ENCODE results near the gene KLHL17. TPM values are rescaled to one million over a fixed set of nuclear protein-coding genes. Genes with fewer than 3 reads are reported as not detected.
A peak's percentile ranks its signal among the peaks of the same experiment; 100 is the strongest.
"Not testable (repeated sequence)": the region's sequence is repeated elsewhere in the genome, so short reads cannot be mapped to it uniquely, and the experiment has no call there.

Gene KLHL17
- total RNA-seq, 1 donor from 2014 or later = 19.6 TPM

DNA sequence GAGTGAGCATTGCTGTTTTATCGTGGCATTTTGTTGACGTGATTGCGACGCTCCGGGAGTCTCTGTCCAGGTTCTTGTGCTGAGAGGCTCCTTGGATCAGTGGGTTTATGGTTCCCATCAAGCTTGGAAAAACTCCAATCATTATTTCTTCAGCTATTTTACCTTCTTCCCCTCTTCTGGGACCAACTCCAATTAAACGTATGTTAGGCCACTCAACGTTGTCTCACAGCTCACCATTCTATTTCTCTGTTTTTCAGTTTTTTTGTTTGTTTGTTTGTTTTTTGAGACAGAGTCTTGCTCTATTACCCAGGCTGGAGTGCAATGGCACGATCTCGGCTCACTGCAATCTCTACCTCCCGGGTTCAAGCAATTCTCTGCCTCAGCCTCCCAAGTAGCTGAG lies 31.5 kb downstream of the KLHL17 start:
- intact Hi-C loops (cut with DNase I) = no loop called here
- H3K4me3 ChIP-seq = no peak overlapping the region
- H3K27ac ChIP-seq = no peak overlapping the region
- DNase-seq (ENCODE audit: extremely low spot score in 2 of 2) = no peak
- H3K36me3 ChIP-seq = no peaks in the 10 kb centered on the region
- no peaks in the 10 kb centered on the region for H3K27me3 ChIP-seq
- no peaks in the 10 kb centered on the region for H3K4me1 ChIP-seq
- H3K9me3 ChIP-seq = peaks cover 8% of the 10 kb centered on the region
- TF ChIP-seq, protein P1, sequence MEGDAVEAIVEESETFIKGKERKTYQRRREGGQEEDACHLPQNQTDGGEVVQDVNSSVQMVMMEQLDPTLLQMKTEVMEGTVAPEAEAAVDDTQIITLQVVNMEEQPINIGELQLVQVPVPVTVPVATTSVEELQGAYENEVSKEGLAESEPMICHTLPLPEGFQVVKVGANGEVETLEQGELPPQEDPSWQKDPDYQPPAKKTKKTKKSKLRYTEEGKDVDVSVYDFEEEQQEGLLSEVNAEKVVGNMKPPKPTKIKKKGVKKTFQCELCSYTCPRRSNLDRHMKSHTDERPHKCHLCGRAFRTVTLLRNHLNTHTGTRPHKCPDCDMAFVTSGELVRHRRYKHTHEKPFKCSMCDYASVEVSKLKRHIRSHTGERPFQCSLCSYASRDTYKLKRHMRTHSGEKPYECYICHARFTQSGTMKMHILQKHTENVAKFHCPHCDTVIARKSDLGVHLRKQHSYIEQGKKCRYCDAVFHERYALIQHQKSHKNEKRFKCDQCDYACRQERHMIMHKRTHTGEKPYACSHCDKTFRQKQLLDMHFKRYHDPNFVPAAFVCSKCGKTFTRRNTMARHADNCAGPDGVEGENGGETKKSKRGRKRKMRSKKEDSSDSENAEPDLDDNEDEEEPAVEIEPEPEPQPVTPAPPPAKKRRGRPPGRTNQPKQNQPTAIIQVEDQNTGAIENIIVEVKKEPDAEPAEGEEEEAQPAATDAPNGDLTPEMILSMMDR (IDR thresholded peaks at IDR 0.05) = no peak
- no peak for TF ChIP-seq POLR2A (IDR thresholded peaks at IDR 0.05)
- TF ChIP-seq POLR2AphosphoS5 (IDR thresholded peaks at IDR 0.05; ENCODE audit: insufficient read depth in 1 of 2, low read depth in 1 of 2) = no peak

DNA sequence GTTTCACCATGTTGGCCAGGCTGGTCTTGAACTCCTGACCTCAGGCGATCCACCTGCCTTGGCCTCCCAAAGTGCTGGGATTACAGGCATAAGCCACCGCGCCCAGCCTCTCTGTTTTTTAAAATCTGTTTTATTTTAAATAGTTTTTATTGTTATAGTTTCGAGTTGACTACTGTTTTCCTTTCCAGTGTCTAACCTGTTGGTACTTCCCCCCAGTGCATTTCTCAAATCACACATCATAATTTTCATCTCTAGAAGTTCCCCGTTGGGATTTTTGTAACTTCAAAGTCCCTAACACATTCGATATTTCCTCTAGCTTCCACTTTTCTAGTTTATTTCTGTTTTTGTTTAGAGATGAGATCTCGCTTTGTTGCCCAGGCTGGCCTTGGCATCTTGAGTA lies 32.0 kb downstream of the KLHL17 start:
- Histone ChIP-seq H3K36me3 (no peaks in the 10 kb centered on the region), H3K4me1 (no peaks in the 10 kb centered on the region), H3K27me3 (no peaks in the 10 kb centered on the region), H3K4me3 (no peak overlapping the region), H3K9me3 (peaks cover 8% of the 10 kb centered on the region), H3K27ac (no peak overlapping the region)
- intact Hi-C loops (cut with DNase I) = no loop called here
- TF ChIP-seq, protein P1 (IDR thresholded peaks at IDR 0.05) = no peak
- no peak for DNase-seq (ENCODE audit: extremely low spot score in 2 of 2)

DNA sequence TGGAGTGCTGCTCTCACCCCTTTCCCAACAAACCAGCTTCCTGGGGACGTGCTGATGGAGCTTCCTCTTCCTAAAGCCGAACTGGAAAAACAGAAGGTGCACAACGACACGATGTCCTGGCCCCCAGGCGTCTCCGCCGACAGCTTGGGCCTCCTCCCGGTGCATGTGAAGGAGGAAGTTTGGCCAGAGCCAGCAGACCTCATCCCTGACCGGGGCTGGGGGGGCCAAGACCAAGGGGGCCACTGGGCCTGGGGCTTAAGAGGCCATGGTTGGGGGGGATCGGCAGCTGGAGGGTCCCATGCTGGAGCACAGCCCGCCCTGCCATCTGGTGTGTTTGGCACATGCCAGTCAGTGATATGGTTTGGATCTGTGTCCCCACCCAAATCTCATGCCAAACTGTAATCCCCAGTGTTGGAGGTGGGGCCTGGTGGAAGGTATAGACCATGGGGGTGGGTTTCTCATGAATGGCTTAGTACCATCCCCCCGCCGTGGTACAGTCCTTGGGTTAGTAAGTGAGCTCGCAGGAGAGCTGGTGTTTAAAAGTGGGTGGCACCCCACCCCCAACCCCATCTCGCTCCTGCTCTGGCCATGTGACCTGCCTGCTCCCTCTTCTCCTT lies 33.1 kb downstream of the KLHL17 start:
- intact Hi-C loops (cut with DNase I) = no loop called here
- no peaks in the 10 kb centered on the region for H3K36me3 ChIP-seq
- no peaks in the 10 kb centered on the region for H3K27me3 ChIP-seq
- no peak overlapping the region for H3K27ac ChIP-seq
- H3K4me1 ChIP-seq = peaks cover 10% of the 10 kb centered on the region
- H3K4me3 ChIP-seq = no peak overlapping the region
- peaks cover 8% of the 10 kb centered on the region for H3K9me3 ChIP-seq
- no peak for DNase-seq (ENCODE audit: extremely low spot score in 2 of 2)
- TF ChIP-seq POLR2A (IDR thresholded peaks at IDR 0.05) = no peak
- TF ChIP-seq, protein P1 (IDR thresholded peaks at IDR 0.05) = no peak
- no peak for TF ChIP-seq POLR2AphosphoS5 (IDR thresholded peaks at IDR 0.05; ENCODE audit: insufficient read depth in 1 of 2, low read depth in 1 of 2)

DNA sequence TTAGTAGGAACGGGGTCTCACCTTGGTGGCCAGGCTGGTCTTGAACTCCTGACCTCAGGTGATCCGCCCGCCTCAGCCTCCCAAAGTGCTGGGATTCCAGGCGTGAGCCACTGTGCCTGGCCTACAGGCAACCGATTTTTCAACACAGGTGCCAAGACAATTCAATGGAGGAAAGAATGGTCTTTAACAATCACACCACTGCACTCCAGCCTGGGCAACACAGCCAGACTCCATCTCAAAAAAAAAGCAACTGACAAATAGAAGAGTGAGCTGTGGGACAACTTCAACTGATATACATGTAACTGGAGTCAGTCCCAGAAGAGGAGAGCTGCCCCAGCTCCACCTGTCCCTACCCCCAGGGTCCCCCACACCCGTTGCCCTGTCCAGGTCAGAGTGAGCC lies 34.2 kb downstream of the KLHL17 start:
- H3K4me3 ChIP-seq; H3K27me3 ChIP-seq; intact Hi-C loops (cut with DNase I); H3K36me3 ChIP-seq; H3K9me3 ChIP-seq; H3K27ac ChIP-seq; DNase-seq (ENCODE audit: extremely low spot score in 2 of 2): not testable (repeated sequence)
- H3K4me1 ChIP-seq = peaks cover 15% of the 10 kb centered on the region

DNA sequence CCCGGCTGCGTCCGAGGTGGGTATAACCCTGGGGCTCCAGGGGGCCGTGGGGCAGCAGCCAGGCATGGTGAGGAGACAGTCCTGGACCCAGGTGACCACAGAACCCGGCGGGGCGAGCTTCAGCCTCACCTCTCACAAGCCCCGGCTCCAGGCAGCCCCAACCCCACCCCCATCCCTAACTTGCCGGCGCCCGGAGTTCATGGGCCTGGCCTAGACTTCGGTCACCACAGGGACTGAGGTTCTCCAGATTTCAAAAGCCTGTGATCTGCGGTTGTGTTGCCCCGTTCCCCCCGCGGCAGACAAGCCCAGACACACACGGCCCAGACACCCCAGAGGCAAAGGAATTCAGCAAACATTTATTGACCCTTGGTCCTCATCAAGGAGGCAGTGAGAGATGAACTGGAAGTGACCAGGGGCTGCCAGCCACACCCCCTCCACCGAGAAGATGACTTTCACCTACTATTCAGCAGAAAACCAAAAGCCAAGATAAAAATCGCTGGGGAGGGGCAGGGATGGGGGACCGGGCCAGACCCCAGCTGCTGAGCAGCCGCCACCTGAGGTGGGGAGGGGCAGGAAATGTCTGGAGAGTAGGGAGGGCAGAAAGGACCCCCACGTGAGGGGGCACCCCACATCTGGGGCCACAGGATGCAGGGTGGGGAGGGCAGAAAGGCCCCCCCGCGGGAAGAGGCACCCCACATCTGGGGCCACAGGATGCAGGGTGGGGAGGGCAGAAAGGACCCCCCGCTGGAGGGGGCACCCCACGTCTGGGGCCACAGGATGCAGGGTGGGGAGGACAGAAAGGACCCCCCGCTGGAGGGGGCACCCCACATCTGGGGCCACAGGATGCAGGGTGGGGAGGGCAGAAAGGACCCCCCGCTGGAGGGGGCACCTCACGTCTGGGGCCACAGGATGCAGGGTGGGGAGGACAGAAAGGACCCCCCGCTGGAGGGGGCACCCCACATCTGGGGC lies 35.6 kb downstream of the KLHL17 start:
- TF ChIP-seq POLR2A (IDR thresholded peaks at IDR 0.05) (no peak), POLR2AphosphoS5 (IDR thresholded peaks at IDR 0.05; ENCODE audit: insufficient read depth in 1 of 2, low read depth in 1 of 2) (no peak)
- TF ChIP-seq, protein P1 (IDR thresholded peaks at IDR 0.05) = no peak
- no peaks in the 10 kb centered on the region for H3K27me3 ChIP-seq
- intact Hi-C loops (cut with DNase I) = no loop called here

More for the DNA sequence above, 35.6 kb downstream of the KLHL17 start:
- H3K36me3 ChIP-seq = no peaks in the 10 kb centered on the region
- peaks cover 20% of the 10 kb centered on the region for H3K4me1 ChIP-seq
- DNase-seq (ENCODE audit: extremely low spot score in 2 of 2) = peak in 1 of 2 donors; percentile 86
- no peak overlapping the region for H3K27ac ChIP-seq
- H3K4me3 ChIP-seq = no peak overlapping the region
- peaks cover 8% of the 10 kb centered on the region for H3K9me3 ChIP-seq

Measured in vagina (tissue), 2 donors.